ENCODE results near the gene ATP11A.

Gene ATP11A

DNA sequence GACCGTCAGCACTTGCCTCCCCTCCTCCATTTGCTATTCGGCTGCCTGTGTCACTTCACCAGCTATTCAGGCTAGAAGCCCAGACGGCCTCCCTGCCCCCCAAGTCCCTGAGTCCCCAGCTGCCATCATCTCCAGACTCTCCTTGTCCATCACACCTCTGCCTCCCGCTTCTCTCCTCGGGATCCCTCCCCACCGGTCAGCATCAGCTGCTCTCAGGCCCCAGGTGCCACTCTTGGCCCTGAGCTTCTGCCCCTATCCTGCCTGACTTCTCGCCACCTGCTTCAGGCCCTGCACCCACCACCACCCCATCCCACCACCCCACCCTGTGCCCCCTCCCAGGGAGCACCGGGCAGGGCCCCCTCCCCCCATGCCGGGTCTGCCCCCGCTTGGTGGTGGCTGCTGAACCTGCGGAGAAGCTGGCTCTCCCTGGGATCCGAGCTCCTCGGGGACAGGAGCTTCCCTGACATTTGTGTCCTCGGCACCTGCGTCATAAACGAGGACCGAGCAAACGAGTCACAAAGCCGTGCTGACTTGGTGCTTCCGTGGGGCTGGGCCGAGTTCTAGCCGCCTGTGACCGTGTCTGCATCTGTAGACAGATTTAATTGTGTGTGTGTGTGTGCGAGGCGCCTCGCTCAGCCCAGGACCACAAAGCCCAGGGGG, 208.9 kb downstream of the ATP11A start:
- no peak for DNase-seq

GRCh38 chr13:112899281-112900225, 209.7 kb downstream of the ATP11A start:
- DNase-seq, result no peak

- no peak for DNase-seq
Observed at GRCh38 chr13:112900226-112900600, 210.4 kb downstream of the ATP11A start.

- no peak for DNase-seq
Observed at GRCh38 chr13:112900691-112901091, 210.9 kb downstream of the ATP11A start.

- DNase-seq, result no peak
Observed at GRCh38 chr13:112902101-112902651, 212.3 kb downstream of the ATP11A start.

GRCh38 chr13:112902669-112903068, 212.8 kb downstream of the ATP11A start:
- DNase-seq, result no peak

DNA sequence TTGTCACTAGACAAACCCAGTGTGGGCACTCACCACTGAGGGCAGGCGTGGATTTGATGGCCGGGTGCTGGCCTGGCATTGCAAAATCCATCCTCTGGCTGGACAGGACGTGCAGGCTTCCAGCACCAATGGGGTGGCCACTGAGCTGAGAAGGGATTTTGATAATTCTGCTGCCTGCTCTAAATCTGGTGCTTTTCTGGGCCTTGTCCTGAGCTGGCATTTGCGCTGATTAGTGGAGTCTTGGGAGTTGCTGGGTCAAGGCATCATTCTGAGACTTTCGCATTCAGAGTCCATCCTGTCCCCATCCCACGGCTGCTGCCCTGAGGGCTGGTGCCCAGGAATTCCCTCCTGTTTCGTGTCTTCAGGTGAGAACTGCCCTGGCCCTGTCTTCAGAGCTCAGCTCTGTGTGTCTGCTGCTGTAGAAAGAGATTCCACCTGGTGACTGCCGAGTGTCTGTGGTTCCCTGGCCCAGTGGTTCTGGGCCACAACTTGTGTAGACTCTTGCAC, 213.3 kb downstream of the ATP11A start:
- no peak for DNase-seq

- no peak for DNase-seq
Observed at GRCh38 chr13:112903606-112904195, 213.9 kb downstream of the ATP11A start.

DNA sequence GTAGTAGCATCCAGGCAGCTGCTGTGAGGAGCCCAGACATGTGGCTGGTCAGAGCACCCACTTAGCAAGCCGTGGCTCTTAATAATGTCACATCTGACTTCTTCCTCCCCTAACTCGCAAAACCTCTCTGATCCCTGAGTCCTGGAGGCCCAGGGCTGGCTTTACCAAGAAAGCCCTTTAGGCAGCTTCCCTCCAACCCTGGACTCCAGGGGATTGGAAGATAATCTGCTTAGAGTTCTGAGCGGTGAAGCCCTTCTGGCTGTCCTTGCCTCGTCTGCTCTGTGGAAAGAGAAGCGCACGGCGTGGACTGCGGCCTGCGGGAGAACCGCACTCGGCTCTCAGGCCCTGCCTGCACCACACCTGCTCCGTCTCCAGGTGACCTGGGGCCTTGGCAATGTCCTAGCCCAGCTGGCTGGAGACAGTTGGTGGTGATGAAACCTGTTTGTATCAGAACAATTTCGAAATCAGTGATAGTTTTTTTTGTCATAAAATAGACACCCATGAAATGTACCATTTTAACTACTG, 214.7 kb downstream of the ATP11A start:
- no peak for DNase-seq

DNA sequence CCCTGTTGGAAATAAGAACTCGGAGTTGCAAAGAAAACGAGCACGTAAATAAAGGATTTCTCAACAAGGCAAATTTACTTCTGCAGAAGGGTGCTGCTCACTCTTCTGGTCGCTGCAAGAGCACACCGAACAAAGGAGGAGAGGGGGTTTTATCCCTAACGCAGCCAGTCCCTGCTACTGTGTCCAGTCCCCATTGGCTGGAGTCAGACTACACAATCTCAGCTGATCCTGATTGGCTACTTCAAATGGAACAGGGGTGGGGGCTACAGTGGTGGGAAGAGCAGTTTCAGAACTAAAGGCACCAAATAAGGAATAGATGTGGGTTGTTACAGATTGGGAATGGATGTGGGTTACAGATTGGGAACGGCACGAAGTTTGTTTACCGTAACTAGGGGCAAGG, 215.2 kb downstream of the ATP11A start:
- no peak for DNase-seq

DNA sequence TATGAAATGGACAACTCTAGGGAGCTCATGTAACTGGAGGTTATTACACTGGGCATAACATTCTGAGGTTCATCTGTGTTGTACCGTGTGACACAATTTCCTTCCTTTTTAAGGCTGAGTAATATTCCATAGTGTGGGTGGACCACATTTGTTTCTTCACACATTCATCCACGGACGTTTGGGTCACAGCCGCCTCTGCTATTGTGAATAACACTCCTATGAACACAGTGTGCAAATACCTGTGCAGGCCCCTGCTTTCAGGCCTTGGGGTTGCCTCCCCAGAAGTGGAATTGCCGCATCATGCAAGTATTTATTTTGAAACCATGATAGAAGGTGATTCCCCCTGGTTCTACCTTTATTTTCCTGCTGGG, 215.8 kb downstream of the ATP11A start:
- DNase-seq, result no peak

DNA sequence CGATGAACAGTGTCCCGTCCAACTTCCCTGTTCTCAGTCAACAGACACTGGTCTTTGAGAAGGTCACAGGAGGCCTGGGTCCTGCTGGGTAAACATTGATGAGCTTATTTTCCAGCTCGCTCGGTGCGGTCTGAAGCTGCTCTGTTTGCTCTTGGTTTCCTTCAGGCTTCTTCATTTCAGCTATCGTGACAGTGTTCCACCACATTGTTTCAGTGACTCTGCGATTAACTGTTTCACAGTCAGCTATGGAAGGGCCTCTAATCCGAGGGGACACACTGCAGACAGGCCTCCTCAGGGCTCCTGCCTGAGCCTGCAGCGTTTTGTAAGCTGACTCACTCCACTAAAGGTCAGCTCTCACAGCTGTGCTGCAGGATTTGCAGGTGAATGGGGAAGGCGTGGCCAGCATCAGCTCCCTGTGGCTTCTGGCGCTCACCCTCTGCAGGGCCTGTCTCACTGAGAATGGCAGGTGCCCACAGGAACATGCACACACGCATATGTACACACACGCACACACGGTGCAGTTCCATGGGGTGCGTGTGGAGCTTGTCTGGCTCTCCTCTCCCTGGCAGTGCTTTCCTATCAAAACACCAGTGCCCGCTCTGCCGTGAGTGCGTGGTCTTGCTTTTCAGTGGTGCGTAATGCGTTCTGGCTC, 216.3 kb downstream of the ATP11A start:
- DNase-seq, result no peak

DNA sequence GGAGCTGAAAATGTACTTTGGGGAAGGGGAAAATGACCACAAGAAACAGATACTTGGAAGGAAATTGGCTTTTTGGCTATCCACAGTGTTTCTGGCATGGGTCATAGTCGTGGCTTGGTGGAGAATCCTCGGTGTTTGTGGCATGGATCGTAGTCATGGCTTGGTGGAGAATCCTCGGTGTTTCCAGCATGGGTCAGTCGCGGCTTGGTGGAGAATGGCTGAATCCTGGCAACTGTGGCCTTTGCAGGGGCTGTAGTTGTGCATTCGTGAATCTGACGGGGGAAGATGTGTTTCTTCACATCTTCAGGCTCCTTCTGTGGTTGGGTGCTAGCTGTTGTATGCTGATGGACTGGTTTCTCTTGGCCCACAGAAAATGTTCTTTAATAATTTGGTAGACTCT, 217.4 kb downstream of the ATP11A start:
- no peak for DNase-seq

GRCh38 chr13:112907871-112908331, 218.1 kb downstream of the ATP11A start:
- no peak for DNase-seq

- DNase-seq, result no peak
Observed at GRCh38 chr13:112908342-112908741, 218.5 kb downstream of the ATP11A start.

DNA sequence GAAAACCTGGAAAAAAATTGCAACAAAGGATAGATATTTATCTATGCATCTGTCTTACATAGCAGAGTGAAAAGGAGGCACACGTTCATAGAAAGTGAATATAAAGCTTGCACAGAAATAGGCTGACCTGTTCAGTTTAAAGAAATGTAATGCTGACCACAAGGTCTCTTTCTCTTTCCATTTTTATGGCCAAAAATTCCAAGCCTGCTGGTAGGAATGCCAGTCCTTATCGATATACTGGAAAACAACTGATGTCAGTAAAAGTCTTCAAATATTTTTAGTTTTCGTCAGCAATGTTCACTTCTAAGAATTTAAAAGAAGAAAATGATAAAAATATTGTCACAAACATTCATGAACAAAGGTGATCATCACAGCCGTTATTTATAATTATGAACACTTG, 220.2 kb downstream of the ATP11A start:
- DNase-seq, result no peak

DNA sequence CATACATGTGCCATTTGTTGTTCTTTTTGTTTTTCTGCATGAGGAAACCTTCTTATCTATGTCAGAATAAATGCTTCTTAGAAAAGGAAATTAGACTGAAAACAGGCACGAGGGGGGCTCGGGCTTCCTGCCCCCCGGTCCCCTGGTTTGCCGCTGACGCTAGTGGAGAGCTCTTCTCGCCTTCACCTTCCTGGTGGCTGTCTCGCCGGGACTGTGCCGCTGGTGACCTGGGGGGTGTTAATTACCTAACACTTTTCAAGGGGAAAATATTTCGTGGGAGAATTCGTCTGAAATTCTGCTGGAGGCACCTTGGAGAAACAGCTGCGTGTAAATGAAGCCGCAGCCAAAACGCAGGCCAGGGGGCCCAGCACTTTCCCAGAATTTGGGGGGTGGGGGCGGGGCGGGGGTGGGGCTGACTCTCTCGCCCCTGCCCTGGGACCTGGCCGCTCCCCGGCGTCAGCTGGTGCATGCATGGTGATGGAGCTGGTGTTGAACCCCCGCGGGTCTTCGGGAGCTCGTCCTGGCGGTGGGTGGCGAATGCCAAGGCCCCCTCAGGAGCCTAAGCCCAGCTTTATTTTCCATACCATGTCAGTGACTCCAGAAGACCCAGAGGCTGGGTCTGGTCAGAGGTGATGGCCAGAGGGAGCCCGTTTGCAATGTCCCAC, 220.9 kb downstream of the ATP11A start:
- no peak for DNase-seq

DNA sequence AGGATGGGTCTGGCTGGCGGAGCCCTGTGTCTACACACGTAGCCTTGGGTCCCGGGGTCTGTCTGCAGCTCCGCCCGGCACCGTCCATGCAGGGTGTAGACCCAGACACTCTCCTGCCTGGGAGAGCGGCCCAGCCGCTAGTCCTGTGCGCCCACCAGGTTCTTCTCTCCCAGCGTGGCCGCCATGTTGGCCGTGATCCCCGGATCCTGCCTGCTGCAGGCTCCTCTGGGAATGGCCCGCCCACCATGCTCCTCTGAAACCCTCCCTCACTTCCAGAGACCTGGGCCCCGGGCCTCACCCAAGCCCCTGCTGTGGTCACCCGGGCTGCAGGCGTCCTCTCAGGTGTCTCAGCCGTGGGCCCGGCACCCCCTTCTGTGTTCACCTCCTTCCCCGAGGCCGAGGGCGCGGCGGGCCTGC, 221.5 kb downstream of the ATP11A start:
- DNase-seq, result no peak

DNA sequence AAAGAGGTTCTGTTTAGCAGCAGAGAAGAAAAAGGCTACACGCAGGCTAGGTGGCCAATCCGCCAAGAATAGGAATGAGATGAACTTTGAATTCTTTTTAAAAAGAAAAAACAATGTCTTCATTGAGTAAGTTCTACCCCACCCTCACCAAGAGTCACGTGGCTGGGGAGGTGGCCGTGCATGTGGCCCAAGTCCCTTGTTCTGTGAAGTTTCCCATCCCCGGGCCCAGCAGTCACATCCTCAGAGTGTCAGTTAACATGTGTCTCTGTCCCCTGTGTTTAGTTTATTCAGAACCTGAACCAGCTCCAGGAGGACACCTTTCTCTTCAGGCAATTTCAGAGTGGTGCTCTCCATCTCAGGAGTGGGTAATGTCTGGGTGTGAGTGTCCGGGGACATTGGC, 222.0 kb downstream of the ATP11A start:
- no peak for DNase-seq

- no peak for DNase-seq
Observed at GRCh38 chr13:112912726-112913440, 223.0 kb downstream of the ATP11A start.

DNA sequence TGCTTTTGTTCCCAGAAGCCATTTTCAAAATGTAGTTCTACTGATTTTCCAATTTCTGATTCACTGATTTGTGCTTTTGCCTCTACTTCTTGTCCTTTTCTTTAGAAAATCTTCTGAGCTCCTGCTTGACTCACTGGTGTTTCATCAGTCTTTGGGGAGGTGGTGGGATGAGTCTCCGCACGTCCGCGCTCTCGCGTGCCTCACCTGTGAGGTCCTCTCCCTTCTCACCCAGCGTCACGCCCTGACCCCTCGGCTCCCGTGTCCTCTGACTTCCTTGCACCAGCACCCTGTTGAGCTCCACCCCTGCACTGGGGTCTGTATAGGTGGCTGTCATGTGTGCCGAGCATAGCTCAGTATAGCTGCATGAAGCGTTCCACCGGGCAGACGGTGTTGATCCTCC, 226.5 kb downstream of the ATP11A start:
- DNase-seq, result no peak

Measured in stimulated activated CD4-positive, alpha-beta T cell treated with anti-CD3 and anti-CD28 coated beads, Interleukin-2, amount 100 ng/mL, for 48 hours (primary cell).